ENCODE data around the gene C16orf89.

Gene C16orf89

DNA sequence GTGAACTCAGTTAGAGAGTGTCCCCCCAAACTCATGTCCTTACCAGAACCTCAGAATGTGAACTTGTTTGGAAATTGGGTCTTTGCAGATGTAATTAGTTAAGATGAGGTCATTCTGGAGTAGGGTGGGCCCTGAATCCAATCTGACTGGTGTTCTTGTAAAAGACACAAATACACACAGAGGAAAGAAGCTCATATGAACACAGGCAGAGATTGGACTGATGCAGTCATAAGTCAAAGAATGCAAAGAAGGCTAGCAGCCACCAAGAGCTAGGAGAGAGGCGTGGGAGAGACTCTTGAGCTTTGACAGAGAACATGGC is 29.9 kb downstream of the C16orf89 start:
- ChIA-PET POLR2A (interaction anchor here (0.6 kb wide), 2 partner anchors 26 to 210 kb away, joined by 4 to 5 read pairs; no protein-coding TSS in a partner anchor), CTCF (interaction anchor here (0.6 to 1.3 kb wide), 4 partner anchors 19 to 460 kb away, joined by 3 to 4 read pairs (median 4); no protein-coding TSS in a partner anchor)
- Histone ChIP-seq H3K9me3 (ENCODE audit: control insufficient read depth, insufficient read depth, low read depth, low read length) (no peaks in the 10 kb centered on the region), H3K4me1 (ENCODE audit: control insufficient read depth, insufficient read depth, low read length) (no peaks in the 10 kb centered on the region), H3K27ac (ENCODE audit: extremely low read depth, low read depth, low read length) (no peak overlapping the region), H3K36me3 (ENCODE audit: control insufficient read depth in 2 of 2, insufficient read depth in 1 of 2, low read length in 2 of 2) (no peaks in the 10 kb centered on the region), H3K4me3 (ENCODE audit: low read depth, low read length) (no peak overlapping the region)
- TF ChIP-seq, protein P1, sequence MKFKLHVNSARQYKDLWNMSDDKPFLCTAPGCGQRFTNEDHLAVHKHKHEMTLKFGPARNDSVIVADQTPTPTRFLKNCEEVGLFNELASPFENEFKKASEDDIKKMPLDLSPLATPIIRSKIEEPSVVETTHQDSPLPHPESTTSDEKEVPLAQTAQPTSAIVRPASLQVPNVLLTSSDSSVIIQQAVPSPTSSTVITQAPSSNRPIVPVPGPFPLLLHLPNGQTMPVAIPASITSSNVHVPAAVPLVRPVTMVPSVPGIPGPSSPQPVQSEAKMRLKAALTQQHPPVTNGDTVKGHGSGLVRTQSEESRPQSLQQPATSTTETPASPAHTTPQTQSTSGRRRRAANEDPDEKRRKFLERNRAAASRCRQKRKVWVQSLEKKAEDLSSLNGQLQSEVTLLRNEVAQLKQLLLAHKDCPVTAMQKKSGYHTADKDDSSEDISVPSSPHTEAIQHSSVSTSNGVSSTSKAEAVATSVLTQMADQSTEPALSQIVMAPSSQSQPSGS (tag by site-specific recombination; IDR thresholded peaks at IDR 0.05; ENCODE audit: low read depth): 0 out of 2 replicates have a peak, but pooled peaks have one; percentile 22
- TF ChIP-seq ZNF776 (tag by site-specific recombination; IDR thresholded peaks at IDR 0.05; ENCODE audit: borderline replicate concordance) (no peak), ZNF521 (tag by site-specific recombination; IDR thresholded peaks at IDR 0.05) (no peak), ZNF132 (tag by site-specific recombination; IDR thresholded peaks at IDR 0.05; ENCODE audit: borderline replicate concordance) (no peak), ZSCAN18 (tag by site-specific recombination; IDR thresholded peaks at IDR 0.05) (no peak)

GRCh38 chr16:5034167-5034523 is 31.6 kb downstream of the C16orf89 start:
- ChIA-PET POLR2A (interaction anchor here (0.6 to 1.2 kb wide), 4 partner anchors 17 to 417 kb away, joined by 3 to 5 read pairs (median 4); no protein-coding TSS in a partner anchor), CTCF (interaction anchor here (0.8 to 1.4 kb wide), 5 partner anchors 8 to 78 kb away, joined by 3 to 4 read pairs (median 3); partner anchors contain the start of gene SEC14L5)
- H3K27ac ChIP-seq (ENCODE audit: extremely low read depth, low read depth, low read length): no peak overlapping the region
- H3K4me1 ChIP-seq (ENCODE audit: control insufficient read depth, insufficient read depth, low read length): no peaks in the 10 kb centered on the region
- H3K4me3 ChIP-seq (ENCODE audit: low read depth, low read length): peak overlapping the region; percentile 84
- H3K9me3 ChIP-seq (ENCODE audit: control insufficient read depth, insufficient read depth, low read depth, low read length): no peaks in the 10 kb centered on the region
- no peaks in the 10 kb centered on the region for H3K36me3 ChIP-seq (ENCODE audit: control insufficient read depth in 2 of 2, insufficient read depth in 1 of 2, low read length in 2 of 2)
- TF ChIP-seq, protein P1 (tag by site-specific recombination; IDR thresholded peaks at IDR 0.05; ENCODE audit: low read depth): peak; percentile 41; the same call in 1 of the 2 replicates
- TF ChIP-seq GLI2 (tag by site-specific recombination; IDR thresholded peaks at IDR 0.05; ENCODE audit: borderline replicate concordance, low read depth): no peak

- Histone ChIP-seq H3K36me3 (ENCODE audit: control insufficient read depth in 2 of 2, insufficient read depth in 1 of 2, low read length in 2 of 2) (no peaks in the 10 kb centered on the region), H3K4me1 (ENCODE audit: control insufficient read depth, insufficient read depth, low read length) (no peaks in the 10 kb centered on the region), H3K27ac (ENCODE audit: extremely low read depth, low read depth, low read length) (no peak within 1 kb of the TSS), H3K4me3 (ENCODE audit: low read depth, low read length) (peak within 1 kb of the TSS; percentile 84), H3K9me3 (ENCODE audit: control insufficient read depth, insufficient read depth, low read depth, low read length) (no peaks in the 10 kb centered on the region)
- CTCF ChIA-PET: interaction anchor here (0.6 to 1.4 kb wide), 6 partner anchors 9 to 79 kb away, joined by 3 to 4 read pairs (median 3); partner anchors contain the start of gene SEC14L5
- POLR2A ChIA-PET: interaction anchor here (0.6 to 1.2 kb wide), 4 partner anchors 16 to 417 kb away, joined by 3 to 5 read pairs (median 4); no protein-coding TSS in a partner anchor
- TF ChIP-seq ZNF202 (tag by site-specific recombination; IDR thresholded peaks at IDR 0.05; ENCODE audit: borderline replicate concordance) (no peak), ZNF157 (tag by site-specific recombination; IDR thresholded peaks at IDR 0.05) (no peak), ZNF174 (tag by site-specific recombination; IDR thresholded peaks at IDR 0.05) (no peak), SALL2 (tag by site-specific recombination; IDR thresholded peaks at IDR 0.05; ENCODE audit: borderline replicate concordance) (0 out of 2 replicates have a peak, but pooled peaks have one; percentile 53), ZNF623 (tag by site-specific recombination; IDR thresholded peaks at IDR 0.05) (peak; percentile 39; the same call in 1 of the 2 replicates), ZNF362 (tag by site-specific recombination; IDR thresholded peaks at IDR 0.05) (0 out of 2 replicates have a peak, but pooled peaks have one; percentile 32), ZNF843 (tag by site-specific recombination; IDR thresholded peaks at IDR 0.05) (peak; percentile 74)
- TF ChIP-seq, protein P2, sequence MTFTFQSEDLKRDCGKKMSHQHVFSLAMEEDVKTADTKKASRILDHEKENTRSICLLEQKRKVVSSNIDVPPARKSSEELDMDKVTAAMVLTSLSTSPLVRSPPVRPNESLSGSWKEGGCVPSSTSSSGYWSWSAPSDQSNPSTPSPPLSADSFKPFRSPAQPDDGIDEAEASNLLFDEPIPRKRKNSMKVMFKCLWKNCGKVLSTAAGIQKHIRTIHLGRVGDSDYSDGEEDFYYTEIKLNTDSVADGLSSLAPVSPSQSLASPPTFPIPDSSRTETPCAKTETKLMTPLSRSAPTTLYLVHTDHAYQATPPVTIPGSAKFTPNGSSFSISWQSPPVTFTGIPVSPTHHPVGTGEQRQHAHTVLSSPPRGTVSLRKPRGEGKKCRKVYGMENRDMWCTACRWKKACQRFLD (tag by site-specific recombination; IDR thresholded peaks at IDR 0.05): peak; percentile 81; the same call in 1 of the 2 replicates
- TF ChIP-seq, protein P3, sequence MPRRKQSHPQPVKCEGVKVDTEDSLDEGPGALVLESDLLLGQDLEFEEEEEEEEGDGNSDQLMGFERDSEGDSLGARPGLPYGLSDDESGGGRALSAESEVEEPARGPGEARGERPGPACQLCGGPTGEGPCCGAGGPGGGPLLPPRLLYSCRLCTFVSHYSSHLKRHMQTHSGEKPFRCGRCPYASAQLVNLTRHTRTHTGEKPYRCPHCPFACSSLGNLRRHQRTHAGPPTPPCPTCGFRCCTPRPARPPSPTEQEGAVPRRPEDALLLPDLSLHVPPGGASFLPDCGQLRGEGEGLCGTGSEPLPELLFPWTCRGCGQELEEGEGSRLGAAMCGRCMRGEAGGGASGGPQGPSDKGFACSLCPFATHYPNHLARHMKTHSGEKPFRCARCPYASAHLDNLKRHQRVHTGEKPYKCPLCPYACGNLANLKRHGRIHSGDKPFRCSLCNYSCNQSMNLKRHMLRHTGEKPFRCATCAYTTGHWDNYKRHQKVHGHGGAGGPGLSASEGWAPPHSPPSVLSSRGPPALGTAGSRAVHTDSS (tag by site-specific recombination; IDR thresholded peaks at IDR 0.05): no peak
- TF ChIP-seq, protein P4, sequence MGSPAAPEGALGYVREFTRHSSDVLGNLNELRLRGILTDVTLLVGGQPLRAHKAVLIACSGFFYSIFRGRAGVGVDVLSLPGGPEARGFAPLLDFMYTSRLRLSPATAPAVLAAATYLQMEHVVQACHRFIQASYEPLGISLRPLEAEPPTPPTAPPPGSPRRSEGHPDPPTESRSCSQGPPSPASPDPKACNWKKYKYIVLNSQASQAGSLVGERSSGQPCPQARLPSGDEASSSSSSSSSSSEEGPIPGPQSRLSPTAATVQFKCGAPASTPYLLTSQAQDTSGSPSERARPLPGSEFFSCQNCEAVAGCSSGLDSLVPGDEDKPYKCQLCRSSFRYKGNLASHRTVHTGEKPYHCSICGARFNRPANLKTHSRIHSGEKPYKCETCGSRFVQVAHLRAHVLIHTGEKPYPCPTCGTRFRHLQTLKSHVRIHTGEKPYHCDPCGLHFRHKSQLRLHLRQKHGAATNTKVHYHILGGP (tag by site-specific recombination; IDR thresholded peaks at IDR 0.05): no peak
These were observed 32.2 kb downstream of the C16orf89 start, which contains the start of gene NAGPA for GRCh38 chr16:5033256-5034166. Gene NAGPA, minus strand, starts transcription at chr16:5033935. Its CDS starts 21 bp downstream, at chr16:5033914.

Measured in HEK293 (cell line).